Stimulated activated CD8-positive, alpha-beta memory T cell treated with anti-CD3 and anti-CD28 coated beads, Interleukin-4, amount 100 ng/mL, for 4 hours (primary cell): ENCODE data around the gene KCNH2.
"Not testable (repeated sequence)": the region's sequence is repeated elsewhere in the genome, so short reads cannot be mapped to it uniquely, and the experiment has no call there.

Source experiments
- DNase-seq, 2 donors: peaks; one replicate each; pipeline ENCODE4 v3.0.0-alpha.2; 2020; ENCODE audit warnings: low read depth in 2 of 2, low spot score in 1 of 2

Gene KCNH2

GRCh38 chr7:150936018-150936417, 42.1 kb downstream of the KCNH2 start:
- no peak for DNase-seq

GRCh38 chr7:150935149-150935548, 43.0 kb downstream of the KCNH2 start:
- DNase-seq: no peak

- no peak for DNase-seq
Measured at GRCh38 chr7:150934045-150934766, 43.9 kb downstream of the KCNH2 start.

GRCh38 chr7:150931199-150931869, 46.8 kb downstream of the KCNH2 start:
- DNase-seq: no peak

- no peak for DNase-seq
Measured at GRCh38 chr7:150928541-150928940, 49.6 kb downstream of the KCNH2 start.

- no peak for DNase-seq
Measured at GRCh38 chr7:150927956-150928344, 50.2 kb downstream of the KCNH2 start.

- no peak for DNase-seq
Measured at GRCh38 chr7:150927157-150927955, 50.8 kb downstream of the KCNH2 start.

GRCh38 chr7:150926066-150926465, 52.1 kb downstream of the KCNH2 start:
- DNase-seq: no peak

- DNase-seq: no peak
Measured at GRCh38 chr7:150924369-150924781, 53.7 kb downstream of the KCNH2 start.

GRCh38 chr7:150923802-150924201, 54.3 kb downstream of the KCNH2 start:
- DNase-seq: no peak

- no peak for DNase-seq
Measured at GRCh38 chr7:150923196-150923595, 54.9 kb downstream of the KCNH2 start.

GRCh38 chr7:150919160-150919559, 59.0 kb downstream of the KCNH2 start:
- DNase-seq: no peak

GRCh38 chr7:150918378-150918777, 59.7 kb downstream of the KCNH2 start:
- no peak for DNase-seq

GRCh38 chr7:150917969-150918368, 60.2 kb downstream of the KCNH2 start:
- no peak for DNase-seq

- no peak for DNase-seq
Measured at GRCh38 chr7:150916670-150917069, 61.5 kb downstream of the KCNH2 start.

- no peak for DNase-seq
Measured at GRCh38 chr7:150914966-150915365, 63.2 kb downstream of the KCNH2 start.

GRCh38 chr7:150914196-150914595, 63.9 kb downstream of the KCNH2 start:
- DNase-seq: no peak

- DNase-seq: no peak
Measured at GRCh38 chr7:150912427-150912826, 65.7 kb downstream of the KCNH2 start.

- no peak for DNase-seq
Measured at GRCh38 chr7:150911590-150912267, 66.4 kb downstream of the KCNH2 start.

GRCh38 chr7:150910996-150911422, 67.1 kb downstream of the KCNH2 start:
- DNase-seq: no peak

GRCh38 chr7:150910305-150910995, 67.7 kb downstream of the KCNH2 start:
- not testable (repeated sequence) for DNase-seq
